ENCODE measurements around the gene TEC. TPM values are rescaled to one million over a fixed set of nuclear protein-coding genes. Genes with fewer than 3 reads are reported as not detected.

The TEC gene
- total and polyA plus RNA-seq, 9 of the 15 experiments (the other 6 are each of a cell fraction or from before 2014, with no cell fraction given): 5.3 to 14.7 (median 8.8) TPM

- peak in 1 of 3 experiments; percentile 83 for TF ChIP-seq YY1 (IDR thresholded peaks at IDR 0.05; ENCODE audit: borderline replicate concordance in 1 of 3, control insufficient read depth in 1 of 3, extremely low read depth in 1 of 3, insufficient read depth in 3 of 3, insufficient read length in 1 of 3, insufficient replicate concordance in 2 of 3, low read depth in 1 of 3, low read length in 2 of 3)
- TF ChIP-seq FOXJ3 (CRISPR knock-in tag; IDR thresholded peaks at IDR 0.05): no peak
- TF ChIP-seq MTA2 (IDR thresholded peaks at IDR 0.05; ENCODE audit: low read depth): peak; percentile 8; the same call in 1 of the 2 replicates
- TF ChIP-seq POLR2H (tag; IDR thresholded peaks at IDR 0.05; ENCODE audit: low read depth): no peak
- no peak for TF ChIP-seq KAT8 (IDR thresholded peaks at IDR 0.05; ENCODE audit: low read depth)
- no peak for TF ChIP-seq TAF7 (tag; IDR thresholded peaks at IDR 0.05)
- TF ChIP-seq GATA2 (CRISPR knock-in tag; IDR thresholded peaks at IDR 0.05): peak; percentile 68
- TF ChIP-seq CTBP1 (IDR thresholded peaks at IDR 0.05; ENCODE audit: borderline replicate concordance): peak; percentile 36; the same call in 1 of the 2 replicates
- TF ChIP-seq ZNF764 (CRISPR knock-in tag; IDR thresholded peaks at IDR 0.05; ENCODE audit: low read depth): no peak
- 0 out of 2 replicates have a peak, but pooled peaks have one; percentile 45 for TF ChIP-seq ETV5 (CRISPR knock-in tag; IDR thresholded peaks at IDR 0.05; ENCODE audit: low read depth)
- peak; percentile 60 for TF ChIP-seq ZBTB40 (IDR thresholded peaks at IDR 0.05)
- TF ChIP-seq ZBTB40 (CRISPR knock-in tag; IDR thresholded peaks at IDR 0.05): no peak
- TF ChIP-seq, protein P1, sequence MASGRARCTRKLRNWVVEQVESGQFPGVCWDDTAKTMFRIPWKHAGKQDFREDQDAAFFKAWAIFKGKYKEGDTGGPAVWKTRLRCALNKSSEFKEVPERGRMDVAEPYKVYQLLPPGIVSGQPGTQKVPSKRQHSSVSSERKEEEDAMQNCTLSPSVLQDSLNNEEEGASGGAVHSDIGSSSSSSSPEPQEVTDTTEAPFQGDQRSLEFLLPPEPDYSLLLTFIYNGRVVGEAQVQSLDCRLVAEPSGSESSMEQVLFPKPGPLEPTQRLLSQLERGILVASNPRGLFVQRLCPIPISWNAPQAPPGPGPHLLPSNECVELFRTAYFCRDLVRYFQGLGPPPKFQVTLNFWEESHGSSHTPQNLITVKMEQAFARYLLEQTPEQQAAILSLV (tag; IDR thresholded peaks at IDR 0.05): no peak
- TF ChIP-seq FOXM1 (IDR thresholded peaks at IDR 0.05; ENCODE audit: low read depth): peak; percentile 65
- TF ChIP-seq FOXM1 (CRISPR knock-in tag; IDR thresholded peaks at IDR 0.05; ENCODE audit: low read depth): no peak
Measured at GRCh38 chr4:48197643-48198237, 71.9 kb downstream of the TEC start (continued).

Measured in K562 (cell line).